ENCODE results near the gene TOR1A. TPM values are rescaled to one million over a fixed set of nuclear protein-coding genes. Genes with fewer than 3 reads are reported as not detected.
A peak's percentile ranks its signal among the peaks of the same experiment; 100 is the strongest.

Gene TOR1A
- total and polyA plus RNA-seq, 4 donors, result 24.2 to 46.0 (median 34.3) TPM

DNA sequence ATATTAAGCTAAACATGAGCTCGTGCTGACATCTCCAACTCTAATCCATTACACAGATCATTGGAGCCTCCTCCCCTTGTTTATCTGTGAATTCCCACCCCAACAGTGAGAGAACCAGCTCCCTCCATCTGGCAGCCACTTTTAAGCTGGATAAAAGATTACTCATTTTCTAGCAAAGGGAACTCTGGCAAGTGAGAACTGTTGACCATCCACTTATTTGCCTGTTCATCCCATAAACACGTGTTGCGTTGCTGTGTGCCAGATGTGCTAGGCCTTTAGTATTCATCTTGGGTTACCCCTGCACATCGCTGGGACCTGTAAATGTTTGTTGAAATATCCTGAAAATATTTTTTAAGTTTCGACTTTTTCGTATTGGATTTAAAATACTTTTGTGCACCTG, 2.4 kb upstream of the TOR1A start:
- H3K36me3 ChIP-seq (ENCODE audit: control insufficient read depth, insufficient read depth, low read length), result peaks cover 45% of the 10 kb centered on the region

DNA sequence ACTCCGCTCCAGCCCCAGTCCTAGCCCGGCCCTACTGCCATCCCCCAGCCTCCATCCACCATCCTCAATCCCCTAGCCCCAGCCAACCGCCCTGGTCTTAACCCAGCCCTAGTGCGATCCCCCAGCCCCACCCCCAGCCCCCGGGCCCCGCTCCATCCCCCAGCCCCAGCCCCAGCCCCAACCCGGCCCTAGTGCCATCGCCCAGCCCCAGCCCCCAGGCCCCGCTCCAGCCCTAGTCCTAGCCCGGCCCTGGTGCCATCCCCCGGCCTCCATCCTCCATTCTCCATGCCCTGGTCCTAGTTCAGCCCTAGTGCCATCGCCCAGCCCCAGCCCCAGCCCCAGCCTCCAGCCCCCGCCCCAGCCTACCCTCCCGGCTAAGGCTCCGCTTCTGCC, 398 bp downstream of the TOR1A start:
- peaks cover 45% of the 10 kb centered on the region for H3K36me3 ChIP-seq (ENCODE audit: control insufficient read depth, insufficient read depth, low read length)
- H3K4me1 ChIP-seq (ENCODE audit: control insufficient read depth, insufficient read depth, low read length), result peaks cover 13% of the 10 kb centered on the region
- DNase-seq (ENCODE audit: low read depth in 4 of 6, low spot score in 6 of 6), result no peak
- 0% methylated on average over 7 of the region's 15 CpGs for WGBS (ENCODE audit: insufficient coverage)
- H3K4me3 ChIP-seq (ENCODE audit: low read depth, low read length), result peak overlapping the region; percentile 52
- no peaks in the 10 kb centered on the region for H3K27me3 ChIP-seq (ENCODE audit: control insufficient read depth, insufficient read depth, low read length)
- H3K27ac ChIP-seq (ENCODE audit: low read depth, low read length), result peak overlapping the region; percentile 25
- no peaks in the 10 kb centered on the region for H3K9me3 ChIP-seq (ENCODE audit: control insufficient read depth, insufficient read depth, low read length)

More for the DNA sequence above, 2.4 kb upstream of the TOR1A start:
- WGBS (ENCODE audit: insufficient coverage), result 85% methylated on average over 3 of the region's 6 CpGs
- H3K4me3 ChIP-seq (ENCODE audit: low read depth, low read length), result no peak overlapping the region
- no peak for DNase-seq (ENCODE audit: low read depth in 4 of 6, low spot score in 6 of 6)
- peaks cover 13% of the 10 kb centered on the region for H3K4me1 ChIP-seq (ENCODE audit: control insufficient read depth, insufficient read depth, low read length)
- no peaks in the 10 kb centered on the region for H3K27me3 ChIP-seq (ENCODE audit: control insufficient read depth, insufficient read depth, low read length)
- no peak overlapping the region for H3K27ac ChIP-seq (ENCODE audit: low read depth, low read length)
- no peaks in the 10 kb centered on the region for H3K9me3 ChIP-seq (ENCODE audit: control insufficient read depth, insufficient read depth, low read length)

DNA sequence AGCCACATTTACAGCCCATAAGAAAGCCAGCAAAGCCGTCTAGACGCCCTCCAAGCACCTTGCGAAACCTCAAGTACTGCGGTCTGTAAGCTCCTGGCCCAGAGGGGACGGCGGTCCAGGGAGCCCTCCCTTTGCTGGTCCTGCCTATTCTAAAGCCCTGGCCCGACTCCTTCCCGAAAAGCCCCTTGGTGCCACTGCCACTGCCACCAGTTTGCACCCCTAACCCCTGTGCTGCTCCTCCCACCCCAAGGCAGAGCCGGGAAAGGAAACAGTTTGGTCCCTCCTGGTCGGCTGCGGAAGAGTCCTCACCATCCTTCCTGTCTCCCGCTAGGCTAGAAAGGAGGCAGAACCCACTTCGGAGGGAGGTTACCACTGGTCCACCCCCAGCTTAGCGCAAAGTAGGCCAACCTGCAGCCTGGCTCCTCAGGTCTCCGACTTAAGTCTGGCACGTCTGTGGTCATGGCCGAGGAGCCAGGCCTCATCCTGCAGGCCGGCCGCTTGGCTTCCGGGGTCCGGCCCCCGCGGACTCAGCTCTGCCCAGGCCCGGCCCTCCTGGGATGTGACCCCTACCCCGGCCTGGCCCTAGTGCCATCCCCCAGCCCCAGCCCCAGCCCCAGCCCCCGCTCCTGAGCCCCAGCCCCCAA, 916 bp downstream of the TOR1A start:
- Histone ChIP-seq H3K4me1 (ENCODE audit: control insufficient read depth, insufficient read depth, low read length) (peaks cover 13% of the 10 kb centered on the region), H3K36me3 (ENCODE audit: control insufficient read depth, insufficient read depth, low read length) (peaks cover 46% of the 10 kb centered on the region), H3K27me3 (ENCODE audit: control insufficient read depth, insufficient read depth, low read length) (no peaks in the 10 kb centered on the region), H3K9me3 (ENCODE audit: control insufficient read depth, insufficient read depth, low read length) (no peaks in the 10 kb centered on the region), H3K4me3 (ENCODE audit: low read depth, low read length) (peak overlapping the region; percentile 35), H3K27ac (ENCODE audit: low read depth, low read length) (no peak overlapping the region)
- WGBS (ENCODE audit: insufficient coverage), result 16% methylated on average over 22 of the region's 26 CpGs
- DNase-seq (ENCODE audit: low read depth in 4 of 6, low spot score in 6 of 6), result no peak

DNA sequence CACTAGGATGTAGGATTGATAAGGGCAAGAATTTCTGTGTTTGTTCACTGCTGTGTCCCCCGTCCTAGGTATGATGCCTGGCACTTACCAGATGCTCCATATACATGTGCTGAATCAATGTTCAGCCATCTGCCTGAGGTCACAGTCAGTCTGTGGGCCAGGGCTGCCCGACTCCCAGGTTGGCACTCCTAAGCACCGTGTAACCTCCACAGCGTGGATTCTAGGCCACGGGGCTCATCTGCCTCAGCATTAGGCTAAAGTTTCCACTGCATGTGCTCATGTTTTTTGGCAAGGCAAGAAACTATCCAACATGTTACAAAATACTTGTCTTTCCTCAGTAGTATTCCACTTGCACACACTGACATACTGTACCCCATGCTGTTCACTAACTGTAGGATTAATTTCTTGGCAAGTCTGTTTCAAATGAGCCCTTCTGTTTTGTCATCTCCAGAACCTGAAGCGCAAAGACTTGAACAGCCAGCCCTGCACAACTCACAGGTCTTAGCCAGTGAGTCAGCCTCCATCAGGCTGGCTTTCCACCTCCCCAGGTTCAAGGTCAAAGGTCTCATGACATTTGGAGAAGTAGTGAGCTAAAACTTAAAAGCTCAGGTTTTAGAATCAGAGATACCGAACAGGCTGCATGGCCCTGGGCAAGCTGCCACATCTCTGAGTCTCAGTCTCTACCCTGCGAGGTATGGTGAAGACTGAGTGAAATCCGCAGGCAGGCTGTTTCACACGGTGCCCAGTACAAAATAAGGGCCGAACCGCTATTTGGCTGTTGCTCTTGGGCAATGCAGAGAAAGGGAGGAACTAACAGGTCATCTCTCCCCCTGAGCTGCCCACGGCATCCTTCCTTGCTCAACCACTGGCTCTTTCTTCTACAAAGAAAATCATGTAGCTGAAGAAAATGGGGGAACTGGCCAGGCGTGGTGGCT, 7.2 kb downstream of the TOR1A start:
- H3K27ac ChIP-seq (ENCODE audit: low read depth, low read length), result no peak overlapping the region
- WGBS (ENCODE audit: insufficient coverage), result 90% methylated on average over 13 of the region's 14 CpGs
- no peak for DNase-seq (ENCODE audit: low read depth in 4 of 6, low spot score in 6 of 6)
- no peaks in the 10 kb centered on the region for H3K9me3 ChIP-seq (ENCODE audit: control insufficient read depth, insufficient read depth, low read length)
- no peaks in the 10 kb centered on the region for H3K4me1 ChIP-seq (ENCODE audit: control insufficient read depth, insufficient read depth, low read length)
- no peaks in the 10 kb centered on the region for H3K27me3 ChIP-seq (ENCODE audit: control insufficient read depth, insufficient read depth, low read length)
- peaks cover 88% of the 10 kb centered on the region for H3K36me3 ChIP-seq (ENCODE audit: control insufficient read depth, insufficient read depth, low read length)
- H3K4me3 ChIP-seq (ENCODE audit: low read depth, low read length), result no peak overlapping the region

DNA sequence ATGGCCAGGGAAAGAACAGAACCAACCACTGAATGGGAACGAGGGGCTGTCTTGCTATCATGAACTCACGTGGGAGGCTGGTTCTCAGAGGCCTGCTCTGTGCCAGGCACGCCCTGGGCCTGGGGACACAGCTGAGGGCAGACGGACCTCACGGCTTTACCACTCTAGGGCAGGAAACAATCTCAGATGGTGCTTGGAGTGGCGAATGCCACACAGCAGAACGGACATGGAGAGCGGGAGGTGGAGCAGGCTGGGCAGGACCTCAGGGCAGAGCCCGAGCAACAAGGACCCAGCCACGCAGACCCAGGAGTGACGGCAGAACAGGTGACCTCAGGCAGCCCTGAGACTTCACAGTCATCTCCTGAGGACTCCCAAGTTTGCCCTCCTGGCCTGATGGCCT, 8.7 kb downstream of the TOR1A start:
- H3K4me1 ChIP-seq (ENCODE audit: control insufficient read depth, insufficient read depth, low read length), result peaks cover under 1% of the 10 kb centered on the region
- no peaks in the 10 kb centered on the region for H3K9me3 ChIP-seq (ENCODE audit: control insufficient read depth, insufficient read depth, low read length)
- WGBS (ENCODE audit: insufficient coverage), result 93% methylated on average over 11 of the region's 11 CpGs
- H3K27ac ChIP-seq (ENCODE audit: low read depth, low read length), result no peak overlapping the region
- no peak for DNase-seq (ENCODE audit: low read depth in 4 of 6, low spot score in 6 of 6)
- no peaks in the 10 kb centered on the region for H3K27me3 ChIP-seq (ENCODE audit: control insufficient read depth, insufficient read depth, low read length)
- no peak overlapping the region for H3K4me3 ChIP-seq (ENCODE audit: low read depth, low read length)
- peaks cover 80% of the 10 kb centered on the region for H3K36me3 ChIP-seq (ENCODE audit: control insufficient read depth, insufficient read depth, low read length)

DNA sequence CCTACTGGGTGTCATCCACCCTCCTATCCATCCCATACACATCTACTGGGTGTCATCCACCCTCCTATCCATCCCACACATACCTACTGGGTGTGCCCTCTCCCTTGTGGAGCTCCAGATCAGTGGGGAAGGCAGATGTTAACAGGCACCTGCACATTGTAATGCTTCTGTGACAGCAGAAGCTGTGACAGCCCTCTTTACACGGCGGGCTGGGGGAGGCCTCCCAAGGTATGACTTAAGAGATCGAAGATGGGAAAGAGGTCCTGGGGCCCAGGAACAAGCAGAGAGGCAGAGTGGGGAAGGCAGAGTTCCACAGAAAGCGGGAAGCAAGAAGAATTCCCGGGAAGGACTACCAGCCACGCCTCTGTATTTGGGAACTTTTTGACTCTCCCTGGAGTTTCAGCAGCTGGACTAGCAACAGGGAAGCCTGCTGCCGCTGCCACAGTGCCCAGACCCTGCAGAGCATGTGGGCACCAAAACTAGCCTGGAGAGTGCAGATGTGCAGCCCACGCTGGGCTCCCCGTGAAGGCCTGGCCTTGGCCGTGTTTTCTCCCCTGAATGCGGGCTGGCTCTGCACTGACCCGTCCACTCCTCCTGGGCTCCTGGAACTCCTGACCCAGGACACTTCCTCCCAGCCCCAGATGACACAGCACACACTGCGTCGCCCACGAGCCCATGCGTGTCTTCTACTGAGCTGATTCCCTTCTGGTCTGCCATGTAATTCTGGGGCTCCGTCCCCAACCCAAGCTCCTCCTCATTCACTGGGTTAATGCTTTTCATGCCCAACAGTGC, 9.3 kb downstream of the TOR1A start:
- H3K4me1 ChIP-seq (ENCODE audit: control insufficient read depth, insufficient read depth, low read length), result peaks cover 7% of the 10 kb centered on the region
- 94% methylated on average over 17 of the region's 17 CpGs for WGBS (ENCODE audit: insufficient coverage)
- no peak overlapping the region for H3K4me3 ChIP-seq (ENCODE audit: low read depth, low read length)
- no peak for DNase-seq (ENCODE audit: low read depth in 4 of 6, low spot score in 6 of 6)
- peaks cover 82% of the 10 kb centered on the region for H3K36me3 ChIP-seq (ENCODE audit: control insufficient read depth, insufficient read depth, low read length)
- H3K27ac ChIP-seq (ENCODE audit: low read depth, low read length), result no peak overlapping the region
- no peaks in the 10 kb centered on the region for H3K27me3 ChIP-seq (ENCODE audit: control insufficient read depth, insufficient read depth, low read length)
- H3K9me3 ChIP-seq (ENCODE audit: control insufficient read depth, insufficient read depth, low read length), result no peaks in the 10 kb centered on the region

DNA sequence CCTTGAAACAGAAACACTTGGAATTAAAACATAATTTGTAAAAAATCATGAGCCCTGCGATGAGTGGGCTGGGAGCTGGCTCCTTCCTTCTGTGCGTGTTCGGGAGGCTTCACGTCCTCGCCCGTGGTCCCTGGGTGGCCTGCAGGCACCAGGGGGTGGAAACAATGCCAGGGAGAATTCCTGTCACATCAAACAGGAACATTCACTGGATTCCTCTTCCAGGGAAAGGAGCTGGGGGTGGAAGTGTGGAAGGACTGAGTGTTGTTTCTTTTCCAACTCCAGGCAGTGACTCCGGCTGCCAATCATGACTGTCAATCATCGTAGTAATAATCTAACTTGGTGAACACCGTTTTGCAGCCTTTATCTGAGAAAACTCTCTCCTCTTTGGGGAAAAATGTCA, 10.3 kb downstream of the TOR1A start:
- no peak for DNase-seq (ENCODE audit: low read depth in 4 of 6, low spot score in 6 of 6)
- Histone ChIP-seq H3K4me1 (ENCODE audit: control insufficient read depth, insufficient read depth, low read length) (peaks cover 9% of the 10 kb centered on the region), H3K27me3 (ENCODE audit: control insufficient read depth, insufficient read depth, low read length) (no peaks in the 10 kb centered on the region), H3K4me3 (ENCODE audit: low read depth, low read length) (no peak overlapping the region), H3K9me3 (ENCODE audit: control insufficient read depth, insufficient read depth, low read length) (no peaks in the 10 kb centered on the region), H3K27ac (ENCODE audit: low read depth, low read length) (no peak overlapping the region), H3K36me3 (ENCODE audit: control insufficient read depth, insufficient read depth, low read length) (peaks cover 83% of the 10 kb centered on the region)
- WGBS (ENCODE audit: insufficient coverage), result 86% methylated on average over 4 of the region's 9 CpGs

DNA sequence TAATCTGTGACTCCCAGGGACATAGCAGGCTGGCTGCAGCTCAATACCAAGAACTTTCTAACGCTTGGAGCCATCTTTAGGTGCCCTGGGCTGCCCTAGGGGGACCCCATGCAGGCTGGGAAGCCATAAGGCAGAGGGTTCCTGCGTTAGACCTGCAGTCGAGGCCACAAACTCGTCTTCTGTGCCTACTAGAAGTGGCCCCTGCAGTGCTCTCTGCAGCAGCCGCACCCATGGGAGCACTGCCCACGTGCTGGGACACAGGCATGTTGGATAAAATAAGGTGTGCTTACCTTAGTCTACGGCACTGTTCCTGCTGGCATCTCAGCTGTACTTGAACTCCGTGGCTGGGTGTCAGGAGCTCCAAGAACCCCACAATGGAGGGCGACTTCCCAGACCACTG, 11.6 kb downstream of the TOR1A start:
- 89% methylated on average over 9 of the region's 9 CpGs for WGBS (ENCODE audit: insufficient coverage)
- H3K4me3 ChIP-seq (ENCODE audit: low read depth, low read length), result no peak overlapping the region
- no peaks in the 10 kb centered on the region for H3K27me3 ChIP-seq (ENCODE audit: control insufficient read depth, insufficient read depth, low read length)
- H3K27ac ChIP-seq (ENCODE audit: low read depth, low read length), result no peak overlapping the region
- H3K9me3 ChIP-seq (ENCODE audit: control insufficient read depth, insufficient read depth, low read length), result no peaks in the 10 kb centered on the region
- H3K36me3 ChIP-seq (ENCODE audit: control insufficient read depth, insufficient read depth, low read length), result peaks cover 76% of the 10 kb centered on the region
- DNase-seq (ENCODE audit: low read depth in 4 of 6, low spot score in 6 of 6), result no peak
- peaks cover 9% of the 10 kb centered on the region for H3K4me1 ChIP-seq (ENCODE audit: control insufficient read depth, insufficient read depth, low read length)

DNA sequence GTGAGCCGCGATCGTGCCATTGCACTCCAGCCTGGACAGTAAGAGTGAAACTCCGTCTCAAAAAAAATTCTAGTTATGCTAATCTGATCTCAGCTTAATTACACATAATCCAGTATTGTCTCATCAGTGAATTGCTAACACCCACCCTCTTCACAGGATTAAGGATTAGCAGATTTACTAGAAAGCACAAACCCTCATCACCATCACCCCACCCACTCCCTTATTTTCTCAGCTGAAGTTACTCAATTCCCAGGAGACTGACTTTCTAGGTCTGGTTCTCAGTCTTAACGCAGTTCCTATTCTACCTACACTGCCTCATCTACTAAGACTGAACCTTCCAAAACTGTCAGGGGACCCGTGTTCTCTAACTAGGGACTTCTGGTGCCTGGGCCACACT, 12.0 kb downstream of the TOR1A start:
- 84% methylated on average over 6 of the region's 6 CpGs for WGBS (ENCODE audit: insufficient coverage)
- no peak overlapping the region for H3K4me3 ChIP-seq (ENCODE audit: low read depth, low read length)
- H3K9me3 ChIP-seq (ENCODE audit: control insufficient read depth, insufficient read depth, low read length), result no peaks in the 10 kb centered on the region
- H3K27ac ChIP-seq (ENCODE audit: low read depth, low read length), result no peak overlapping the region
- DNase-seq (ENCODE audit: low read depth in 4 of 6, low spot score in 6 of 6), result no peak
- H3K4me1 ChIP-seq (ENCODE audit: control insufficient read depth, insufficient read depth, low read length), result peaks cover 9% of the 10 kb centered on the region
- H3K36me3 ChIP-seq (ENCODE audit: control insufficient read depth, insufficient read depth, low read length), result peaks cover 75% of the 10 kb centered on the region
- H3K27me3 ChIP-seq (ENCODE audit: control insufficient read depth, insufficient read depth, low read length), result no peaks in the 10 kb centered on the region
